Measurements from ENCODE around the gene STIL.

The STIL gene

DNA sequence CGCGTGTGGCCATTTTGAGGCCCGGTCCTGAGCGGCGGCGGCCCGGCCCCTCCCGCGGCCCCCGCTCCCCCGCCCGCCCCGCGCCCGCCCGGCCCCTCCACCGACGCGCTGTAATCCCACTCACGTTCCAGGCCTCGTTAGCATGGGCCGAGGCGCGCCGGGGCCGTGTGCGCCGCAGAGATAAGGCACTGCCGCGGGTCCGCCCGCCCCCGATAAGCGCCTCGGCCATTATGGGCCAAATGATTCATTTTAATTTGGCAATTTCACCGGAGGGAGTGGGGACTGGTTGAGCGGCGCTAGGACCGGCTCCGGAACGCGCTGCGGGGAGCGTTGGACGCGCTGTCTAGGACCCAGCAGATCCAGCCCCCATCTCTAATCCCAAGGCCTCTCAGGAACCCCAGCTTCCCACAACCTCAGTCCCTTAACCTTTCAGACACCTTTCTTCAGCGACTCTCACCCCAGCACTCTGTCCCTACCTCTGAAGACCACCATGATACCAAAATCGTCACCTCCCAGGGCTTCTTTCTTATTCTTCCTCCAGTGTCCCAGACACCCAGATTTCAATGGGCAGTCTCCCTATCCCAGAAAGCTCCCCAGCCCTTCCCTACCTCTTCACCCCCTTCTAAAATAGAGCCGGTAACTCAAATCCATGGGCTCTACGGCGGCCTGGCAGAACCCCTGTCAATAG lies 81.6 kb downstream of the STIL start, which contains the start of gene TAL1:
Gene TAL1 (minus strand): TSS at position 39 of the 688 bp plus-strand sequence. CDS start 6,337 bp downstream, outside the sequence.
- DNase-seq: no peak

DNA sequence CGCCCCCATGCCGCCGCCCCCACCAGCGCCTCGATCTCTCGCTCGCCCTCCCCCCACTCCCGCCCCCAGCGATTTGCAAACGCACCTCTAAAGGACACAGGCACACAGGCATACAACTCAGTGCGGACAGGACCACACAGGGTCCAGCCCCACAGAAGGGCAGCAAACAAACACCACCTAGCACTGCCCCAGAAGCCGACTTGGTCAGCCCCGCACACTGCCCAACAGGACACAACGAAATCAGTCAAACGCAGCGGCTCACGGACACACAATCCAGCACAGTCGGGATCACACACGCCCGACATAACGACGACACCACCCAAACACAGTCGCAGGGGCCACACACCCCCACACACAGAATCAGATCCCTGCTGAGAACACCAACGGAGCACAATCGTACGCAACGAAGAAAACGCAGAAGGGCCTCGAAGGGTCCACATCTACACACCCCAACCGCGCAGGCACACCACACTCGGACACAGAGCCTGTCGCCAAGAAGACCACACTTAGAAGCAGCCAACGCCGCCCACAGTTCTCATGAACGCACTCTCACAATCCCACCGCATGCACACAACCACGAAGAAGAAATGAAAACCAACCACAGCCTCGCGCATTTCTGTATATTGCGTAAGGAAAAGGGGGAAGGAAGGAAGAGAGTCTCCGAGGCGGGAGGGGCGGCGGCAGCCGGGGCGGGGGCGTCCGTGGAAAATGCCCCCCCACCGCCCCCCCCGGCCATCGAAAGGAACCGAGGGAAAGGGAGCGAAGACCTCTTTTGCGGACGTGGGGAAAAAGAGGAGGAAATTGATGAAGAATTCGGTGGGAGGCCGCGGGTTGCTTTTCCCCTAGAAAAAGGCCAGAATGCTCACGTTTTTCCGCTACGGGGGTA lies 82.4 kb downstream of the STIL start:
- DNase-seq: peak; percentile 63 to 64

DNA sequence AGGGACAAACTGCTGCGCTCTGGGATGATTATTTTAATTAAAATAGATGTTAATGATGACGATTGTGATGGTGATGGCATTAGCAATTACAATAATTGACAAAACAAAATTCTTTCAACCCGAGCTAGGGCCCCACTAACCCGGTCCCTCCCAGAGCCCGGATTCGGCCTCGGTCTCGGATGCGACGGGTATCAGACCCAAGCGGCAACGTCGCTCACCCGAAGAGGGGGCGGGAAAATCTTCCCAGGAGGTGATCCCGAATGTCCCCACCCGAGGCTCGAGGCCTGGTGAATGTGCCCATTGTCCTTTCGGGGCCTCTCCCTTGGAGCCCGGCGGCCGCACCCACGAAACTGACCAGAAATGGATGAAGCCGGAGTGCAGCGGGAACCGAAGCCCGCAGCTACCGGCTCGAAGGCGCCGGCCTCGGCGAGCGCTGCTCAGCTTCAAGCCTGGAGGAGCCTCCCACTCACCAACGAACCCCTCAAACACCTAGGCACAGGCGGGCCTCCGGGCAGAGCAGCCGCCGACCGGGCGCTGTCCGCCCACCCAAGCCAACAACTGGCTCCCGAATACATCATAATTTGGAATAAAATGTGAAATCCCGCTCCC lies 83.2 kb downstream of the STIL start:
- no peak for DNase-seq

- no peak for DNase-seq
Observed at GRCh38 chr1:47229886-47230691, 83.9 kb downstream of the STIL start.

DNA sequence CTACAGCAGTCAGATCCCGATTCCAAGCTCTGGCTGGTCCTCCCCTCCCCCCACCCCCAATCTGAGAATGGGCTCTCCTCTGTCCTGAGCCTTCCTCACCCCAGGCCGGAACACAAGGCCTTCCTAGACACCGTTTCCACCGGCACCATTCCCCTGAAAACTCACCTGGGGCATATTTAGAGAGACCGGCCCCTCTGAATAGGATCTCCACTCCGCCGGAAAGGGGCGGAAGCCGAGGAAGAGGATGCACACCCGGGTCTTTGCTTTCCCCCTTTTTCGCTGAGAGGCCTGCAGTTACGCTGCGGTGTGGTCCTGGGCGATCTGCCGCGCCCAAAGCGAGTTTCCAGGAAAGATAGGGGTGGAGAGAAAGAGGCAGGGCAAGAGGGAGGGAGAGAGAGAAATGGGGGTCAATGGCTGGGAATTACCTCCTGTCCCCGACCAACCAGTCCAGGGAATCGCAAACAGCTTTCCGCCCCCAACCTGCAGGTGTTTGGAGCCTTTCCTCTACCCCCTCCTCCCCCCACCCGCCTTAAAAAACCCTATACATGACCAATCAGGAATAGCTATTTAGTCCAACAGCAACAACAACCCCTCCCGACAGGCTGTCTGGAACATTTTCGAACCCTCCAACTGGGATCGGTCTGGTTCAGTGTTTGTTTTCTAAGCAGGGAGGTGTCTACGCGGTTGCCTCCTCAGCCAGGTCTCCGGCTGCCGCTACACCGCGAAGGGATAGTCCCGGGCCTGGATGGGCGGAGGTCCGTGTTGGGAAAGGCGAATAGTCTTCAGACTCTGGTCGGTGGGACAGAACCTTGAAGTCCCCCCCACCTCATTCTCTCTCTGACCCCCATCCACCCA lies 84.7 kb downstream of the STIL start:
- DNase-seq: no peak

GRCh38 chr1:47228644-47229030 lies 85.3 kb downstream of the STIL start:
- DNase-seq: no peak

GRCh38 chr1:47227341-47228232 lies 86.4 kb downstream of the STIL start:
- no peak for DNase-seq

DNA sequence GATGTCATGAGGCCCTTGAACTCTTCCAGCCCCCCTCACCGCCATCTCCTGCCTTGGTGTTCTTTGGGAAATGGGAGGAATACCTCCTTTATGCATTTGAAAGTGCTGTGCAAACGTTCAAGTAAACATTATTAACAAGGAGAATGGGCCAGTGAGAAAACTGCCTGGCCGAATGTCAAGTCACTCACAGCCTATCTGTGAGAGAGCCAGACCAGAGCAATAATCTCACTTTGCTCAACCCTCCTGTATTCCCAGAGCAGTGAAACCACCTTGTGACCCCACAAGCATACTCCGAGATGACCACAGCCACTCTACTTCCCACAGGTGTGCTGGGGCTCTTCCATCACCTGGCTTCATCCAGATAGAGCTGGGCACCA lies 87.1 kb downstream of the STIL start:
- no peak for DNase-seq

GRCh38 chr1:47226121-47226838 lies 87.7 kb downstream of the STIL start:
- DNase-seq: no peak

GRCh38 chr1:47225430-47226100 lies 88.4 kb downstream of the STIL start:
- no peak for DNase-seq

GRCh38 chr1:47224676-47225399 lies 89.1 kb downstream of the STIL start:
- DNase-seq: no peak

GRCh38 chr1:47223921-47224675 lies 89.8 kb downstream of the STIL start:
- no peak for DNase-seq

- DNase-seq: no peak
Observed at GRCh38 chr1:47223174-47223920, 90.6 kb downstream of the STIL start.

GRCh38 chr1:47222476-47222875 lies 91.5 kb downstream of the STIL start:
- DNase-seq: no peak

GRCh38 chr1:47219590-47220220 lies 94.2 kb downstream of the STIL start:
- no peak for DNase-seq

DNA sequence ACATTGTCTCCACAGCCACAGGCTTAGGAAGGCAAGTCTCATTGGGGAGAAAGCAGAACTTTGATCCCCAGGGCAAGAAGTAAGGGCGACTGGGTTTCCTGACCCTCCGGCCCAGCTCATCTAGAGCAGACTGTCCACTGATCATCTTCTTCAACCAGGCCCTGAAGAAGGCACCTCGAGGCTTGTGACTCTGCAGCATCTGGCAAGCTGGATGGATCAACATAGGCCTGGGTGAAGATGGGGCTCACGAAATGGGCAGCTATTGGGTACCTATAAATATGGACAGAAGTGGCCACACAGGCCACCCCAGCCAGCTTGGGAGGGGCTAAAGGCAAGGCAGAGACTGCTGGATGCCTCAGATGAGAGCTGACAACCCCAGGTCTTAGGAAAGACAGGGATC lies 94.9 kb downstream of the STIL start:
- no peak for DNase-seq

All from inflammatory macrophage (primary cell).